ENCODE results near the gene KCTD17. TPM values are rescaled to one million over a fixed set of nuclear protein-coding genes. Genes with fewer than 3 reads are reported as not detected.
A peak's percentile ranks its signal among the peaks of the same experiment; 100 is the strongest.

The KCTD17 gene
- total RNA-seq, 1 experiment from 2014 or later = 11.7 TPM

DNA sequence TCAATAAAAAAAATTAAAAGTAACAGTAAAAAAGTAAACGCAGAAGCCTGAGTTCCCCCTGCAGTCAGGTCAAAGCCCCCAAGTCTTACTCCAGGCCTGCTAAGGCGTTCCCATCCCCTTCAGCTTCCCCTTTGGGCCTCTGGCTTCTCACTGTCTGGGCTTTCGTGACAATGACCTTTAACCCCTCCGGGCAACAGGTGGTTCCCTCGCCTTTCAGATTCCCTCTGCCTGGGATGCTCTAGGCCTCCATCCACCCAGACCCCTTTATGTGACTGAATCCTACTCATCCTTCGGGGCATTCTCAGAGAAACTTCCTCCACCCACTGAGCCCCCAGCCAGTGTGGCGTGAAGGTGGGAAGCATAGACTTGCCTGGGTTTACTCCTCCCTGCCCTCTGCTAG lies 24.0 kb upstream of the KCTD17 start:
- no peak overlapping the region for H3K27ac Mint-ChIP-seq (ENCODE audit: low read depth, unreplicated experiment)
- H3K4me3 Mint-ChIP-seq (ENCODE audit: unreplicated experiment) = no peak overlapping the region
- BruUV-seq (replicated peaks) = no TSS peak
- ChIA-PET POLR2A (no interaction called here), CTCF (no interaction called here)
- peaks cover 40% of the 10 kb centered on the region for H3K36me3 Mint-ChIP-seq (ENCODE audit: insufficient read depth, unreplicated experiment)
- H3K4me1 Mint-ChIP-seq (ENCODE audit: insufficient read depth, unreplicated experiment) = peaks cover 11% of the 10 kb centered on the region
- TF ChIP-seq, protein P1, sequence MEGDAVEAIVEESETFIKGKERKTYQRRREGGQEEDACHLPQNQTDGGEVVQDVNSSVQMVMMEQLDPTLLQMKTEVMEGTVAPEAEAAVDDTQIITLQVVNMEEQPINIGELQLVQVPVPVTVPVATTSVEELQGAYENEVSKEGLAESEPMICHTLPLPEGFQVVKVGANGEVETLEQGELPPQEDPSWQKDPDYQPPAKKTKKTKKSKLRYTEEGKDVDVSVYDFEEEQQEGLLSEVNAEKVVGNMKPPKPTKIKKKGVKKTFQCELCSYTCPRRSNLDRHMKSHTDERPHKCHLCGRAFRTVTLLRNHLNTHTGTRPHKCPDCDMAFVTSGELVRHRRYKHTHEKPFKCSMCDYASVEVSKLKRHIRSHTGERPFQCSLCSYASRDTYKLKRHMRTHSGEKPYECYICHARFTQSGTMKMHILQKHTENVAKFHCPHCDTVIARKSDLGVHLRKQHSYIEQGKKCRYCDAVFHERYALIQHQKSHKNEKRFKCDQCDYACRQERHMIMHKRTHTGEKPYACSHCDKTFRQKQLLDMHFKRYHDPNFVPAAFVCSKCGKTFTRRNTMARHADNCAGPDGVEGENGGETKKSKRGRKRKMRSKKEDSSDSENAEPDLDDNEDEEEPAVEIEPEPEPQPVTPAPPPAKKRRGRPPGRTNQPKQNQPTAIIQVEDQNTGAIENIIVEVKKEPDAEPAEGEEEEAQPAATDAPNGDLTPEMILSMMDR (IDR thresholded peaks at IDR 0.05; ENCODE audit: unreplicated experiment) = no peak
- H3K9me3 Mint-ChIP-seq (ENCODE audit: unreplicated experiment) = no peaks in the 10 kb centered on the region
- intact Hi-C loops (cut with micrococcal nuclease) = no loop called here
- DNase-seq (ENCODE audit: unreplicated experiment) = no peak
- no peaks in the 10 kb centered on the region for H3K27me3 Mint-ChIP-seq (ENCODE audit: insufficient read depth, unreplicated experiment)

DNA sequence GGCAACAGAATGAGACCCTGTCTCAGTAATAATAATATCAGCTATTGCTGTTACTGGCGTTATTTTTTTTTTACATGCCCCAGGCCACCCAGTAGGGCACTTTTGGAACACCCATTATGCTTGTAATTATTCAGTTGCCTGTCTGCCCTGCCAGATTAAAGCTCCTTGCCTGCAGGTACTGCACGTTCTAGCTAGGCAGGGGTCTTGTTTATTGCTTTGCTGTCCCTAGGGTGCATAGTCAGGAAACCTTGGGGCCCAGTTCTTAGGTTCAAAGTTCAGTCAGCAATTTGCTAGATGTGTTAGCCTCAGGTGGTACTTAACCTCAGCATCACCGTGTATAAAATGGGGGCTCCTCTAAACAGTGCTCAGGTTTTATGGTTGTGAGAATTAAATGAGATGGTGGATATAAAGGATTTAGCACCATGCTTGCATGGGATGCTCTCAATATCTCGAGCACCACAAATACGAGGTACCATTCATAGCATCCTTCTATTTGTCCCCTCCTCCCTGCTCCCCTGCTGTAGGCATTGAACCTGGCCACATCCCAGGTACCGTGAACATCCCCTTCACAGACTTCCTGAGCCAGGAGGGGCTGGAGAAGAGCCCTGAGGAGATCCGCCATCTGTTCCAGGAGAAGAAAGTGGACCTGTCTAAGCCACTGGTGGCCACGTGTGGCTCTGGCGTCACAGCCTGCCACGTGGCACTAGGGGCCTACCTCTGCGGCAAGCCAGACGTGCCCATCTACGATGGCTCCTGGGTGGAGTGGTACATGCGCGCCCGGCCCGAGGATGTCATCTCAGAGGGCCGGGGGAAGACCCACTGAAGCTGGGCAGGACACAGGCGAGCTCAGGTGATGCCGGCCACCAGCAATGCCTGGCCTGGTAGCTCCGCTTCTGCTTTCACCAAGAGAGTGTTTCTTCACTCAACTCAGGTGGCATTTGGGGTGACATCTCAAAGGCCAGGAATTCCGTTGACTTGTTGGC lies 22.6 kb upstream of the KCTD17 start:
- Mint-ChIP-seq H3K9me3 (ENCODE audit: unreplicated experiment) (no peaks in the 10 kb centered on the region), H3K4me1 (ENCODE audit: insufficient read depth, unreplicated experiment) (peaks cover 25% of the 10 kb centered on the region), H3K36me3 (ENCODE audit: insufficient read depth, unreplicated experiment) (peaks cover 36% of the 10 kb centered on the region), H3K27me3 (ENCODE audit: insufficient read depth, unreplicated experiment) (no peaks in the 10 kb centered on the region), H3K27ac (ENCODE audit: low read depth, unreplicated experiment) (no peak overlapping the region), H3K4me3 (ENCODE audit: unreplicated experiment) (no peak overlapping the region)
- TF ChIP-seq, protein P1 (IDR thresholded peaks at IDR 0.05; ENCODE audit: unreplicated experiment) = no peak
- intact Hi-C loops (cut with micrococcal nuclease) = no loop called here
- BruUV-seq (replicated peaks) = no TSS peak
- DNase-seq (ENCODE audit: unreplicated experiment) = no peak
- POLR2A ChIA-PET = interaction anchor here (5.4 kb wide), 1 partner anchor 8 kb away, joined by 95 read pairs; the partner anchor contains the start of genes MPST and TST
- CTCF ChIA-PET = interaction anchor here (0.6 to 1.0 kb wide), 3 partner anchors 14 to 17 kb away, joined by 3 read pairs; no protein-coding TSS in a partner anchor

DNA sequence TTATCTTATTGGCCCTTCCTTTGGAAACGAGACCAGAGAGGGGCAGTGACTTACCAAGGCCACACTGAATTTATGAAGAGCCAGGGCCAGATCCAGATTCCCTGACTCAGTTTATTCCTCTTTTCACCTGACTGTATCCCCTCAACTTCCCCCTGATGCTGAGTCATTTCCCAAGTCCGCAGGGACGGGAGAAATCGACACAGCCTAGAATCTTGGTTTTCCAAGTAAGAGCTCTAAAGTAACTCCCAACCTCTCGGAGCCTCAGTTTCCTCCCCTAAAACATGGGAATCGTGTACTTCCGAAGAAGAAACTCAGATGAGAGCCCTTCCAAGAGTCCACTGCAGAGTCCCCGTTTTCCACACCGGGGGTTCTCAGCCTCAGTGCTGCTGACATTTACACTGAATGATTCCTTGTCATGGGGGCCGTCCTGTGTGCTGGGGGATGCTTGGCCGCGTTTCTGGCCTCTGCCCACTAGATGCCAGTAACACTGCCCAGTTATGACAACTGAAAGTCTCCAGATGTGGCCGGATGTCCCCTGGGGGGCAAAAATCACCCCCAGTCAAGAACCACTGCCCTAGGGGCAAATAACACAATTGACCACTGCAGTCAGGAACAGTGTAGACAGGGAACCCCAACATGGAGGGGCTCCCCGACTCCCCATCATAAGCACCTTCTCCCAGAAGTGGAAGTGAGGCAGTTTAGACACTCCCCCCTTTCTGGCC lies 20.8 kb upstream of the KCTD17 start:
- Mint-ChIP-seq H3K27ac (ENCODE audit: low read depth, unreplicated experiment) (no peak overlapping the region), H3K9me3 (ENCODE audit: unreplicated experiment) (no peaks in the 10 kb centered on the region), H3K4me3 (ENCODE audit: unreplicated experiment) (no peak overlapping the region), H3K36me3 (ENCODE audit: insufficient read depth, unreplicated experiment) (peaks cover 28% of the 10 kb centered on the region), H3K4me1 (ENCODE audit: insufficient read depth, unreplicated experiment) (peaks cover 17% of the 10 kb centered on the region), H3K27me3 (ENCODE audit: insufficient read depth, unreplicated experiment) (no peaks in the 10 kb centered on the region)
- no TSS peak for BruUV-seq (replicated peaks)
- DNase-seq (ENCODE audit: unreplicated experiment) = no peak
- intact Hi-C loops (cut with micrococcal nuclease) = no loop called here
- TF ChIP-seq, protein P1 (IDR thresholded peaks at IDR 0.05; ENCODE audit: unreplicated experiment) = no peak
- CTCF ChIA-PET = interaction anchor here (0.6 to 3.3 kb wide), 8 partner anchors 8 to 251 kb away, joined by 3 to 24 read pairs (median 3); partner anchors contain the start of genes MPST and TST
- POLR2A ChIA-PET = interaction anchor here (1.2 to 5.4 kb wide), 3 partner anchors 10 to 169 kb away, joined by 3 to 95 read pairs (median 4); partner anchors contain the start of genes MPST and TST

DNA sequence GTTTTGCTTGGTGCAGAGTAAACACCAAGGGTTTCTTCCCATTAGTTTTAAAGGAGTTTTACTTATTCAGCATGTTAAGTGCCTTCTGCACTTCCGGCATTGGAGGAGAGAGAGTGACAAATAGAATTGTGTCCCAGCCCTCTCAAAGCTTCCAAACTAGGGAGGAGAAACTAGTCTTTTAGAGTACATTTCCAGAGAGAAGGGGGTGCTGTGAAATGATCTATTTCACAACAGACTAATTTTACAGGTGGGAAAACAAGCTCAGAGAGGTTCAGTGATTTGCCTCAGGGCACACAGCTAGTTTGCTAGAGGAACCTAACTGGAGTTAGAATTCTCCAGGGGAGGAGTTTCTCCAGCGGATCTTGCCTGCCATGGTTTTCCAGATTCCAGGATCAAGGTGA lies 19.4 kb upstream of the KCTD17 start:
- peak; percentile 52 for DNase-seq (ENCODE audit: unreplicated experiment)
- Mint-ChIP-seq H3K4me1 (ENCODE audit: insufficient read depth, unreplicated experiment) (peaks cover 17% of the 10 kb centered on the region), H3K27me3 (ENCODE audit: insufficient read depth, unreplicated experiment) (no peaks in the 10 kb centered on the region), H3K27ac (ENCODE audit: low read depth, unreplicated experiment) (peak overlapping the region; percentile 78), H3K4me3 (ENCODE audit: unreplicated experiment) (peak overlapping the region; percentile 33), H3K9me3 (ENCODE audit: unreplicated experiment) (no peaks in the 10 kb centered on the region), H3K36me3 (ENCODE audit: insufficient read depth, unreplicated experiment) (peaks cover 20% of the 10 kb centered on the region)
- POLR2A ChIA-PET = interaction anchor here (0.7 to 5.4 kb wide), 14 partner anchors 9 to 532 kb away, joined by 3 to 95 read pairs (median 4); partner anchors contain the start of genes IFT27, KCTD17, MPST and TST
- TF ChIP-seq, protein P1 (IDR thresholded peaks at IDR 0.05; ENCODE audit: unreplicated experiment) = no peak
- BruUV-seq (replicated peaks) = TSS peak; percentile 88
- CTCF ChIA-PET = interaction anchor here (0.5 to 3.3 kb wide), 12 partner anchors 10 to 485 kb away, joined by 3 to 24 read pairs (median 4); partner anchors contain the start of genes MPST and TST
- intact Hi-C loops (cut with micrococcal nuclease) = no loop called here
